H1 (cell line): Measurements from ENCODE around the gene CEP250. TPM values are rescaled to one million over a fixed set of nuclear protein-coding genes. Genes with fewer than 3 reads are reported as not detected.

Experiments
- CTCF ChIA-PET: fragments of 300-600 bp; sonication (Branson Sonifier 250); formaldehyde crosslinking; loops from one replicate; lab custom pipeline; 2021; ENCODE audit not compliant: partially characterized antibody; lab: Charles Lee
- POLR2A ChIA-PET: fragments of 300-600 bp; sonication (Branson Sonifier 250); formaldehyde crosslinking; loops from one replicate; lab custom pipeline; 2021; ENCODE audit warnings: inconsistent platforms; ENCODE audit not compliant: partially characterized antibody; lab: Charles Lee
- DNase-seq, 2 experiments: peaks; one replicate each; pipeline versions ENCODE4 v3.0.0 to v3.0.0-alpha.2; 2010 to 2022; ENCODE audit warnings: low spot score in 2 of 2, low read depth in 1 of 2, mixed read lengths in 1 of 2
- FAIRE-seq: peaks from 2 replicates; lab custom pipeline; 2011; peaks lifted over from hg19 to GRCh38; lab: Jason Lieb, UNC
- H2AFZ ChIP-seq: 2 replicates; pipeline ENCODE4 v1.8.1; 2012; ENCODE audit warnings: low read length, inconsistent platforms
- H2AK5ac ChIP-seq: 2 replicates; pipeline ENCODE4 v1.6.1; 2013; ENCODE audit warnings: low read depth, low read length
- H2BK120ac ChIP-seq: replicated peaks from 2 replicates; pipeline ENCODE3; 2013; ENCODE audit warnings: low read depth, low read length, inconsistent platforms
- H2BK12ac ChIP-seq: 2 replicates; pipeline ENCODE4 v1.6.1; 2013; ENCODE audit warnings: low read depth, low read length
- H2BK15ac ChIP-seq: 2 replicates; pipeline ENCODE4 v1.6.1; 2013; ENCODE audit warnings: low read length
- H2BK20ac ChIP-seq: 2 replicates; pipeline ENCODE4 v1.6.1; 2013; ENCODE audit warnings: low read length
- H2BK5ac ChIP-seq: 2 replicates; pipeline ENCODE4 v1.6.1; 2013; ENCODE audit warnings: low read depth, low read length
- H3K14ac ChIP-seq: 2 replicates; pipeline ENCODE4 v1.6.1; 2013; ENCODE audit warnings: inconsistent platforms; ENCODE audit not compliant: insufficient read length
- H3K18ac ChIP-seq: 2 replicates; pipeline ENCODE4 v1.6.1; 2013; ENCODE audit warnings: low read length; ENCODE audit errors: extremely low read depth
- H3K23ac ChIP-seq: 2 replicates; pipeline ENCODE4 v1.6.1; 2013; ENCODE audit warnings: inconsistent platforms; ENCODE audit not compliant: insufficient read length
- H3K23me2 ChIP-seq: 2 replicates; pipeline ENCODE4 v1.6.1; 2013; ENCODE audit warnings: low read depth, low read length
- H3K27ac ChIP-seq: 2 replicates; pipeline ENCODE4 v1.6.1; 2011; ENCODE audit warnings: low read depth, low read length, inconsistent platforms
- H3K27me3 ChIP-seq, 4 experiments: replicated peaks in 1 of 4; 1 replicate in 1 of 4; 2 replicates in 3 of 4; pipeline versions ENCODE4 v1.6.1 to v1.8.1; 2011 to 2013; ENCODE audit warnings: low read length in 3 of 4, mild to moderate bottlenecking in 3 of 4, inconsistent platforms in 2 of 4, mixed read lengths in 2 of 4, moderate library complexity in 1 of 4; ENCODE audit not compliant: control insufficient read depth in 3 of 4, insufficient read depth in 3 of 4; ENCODE audit errors: extremely low read depth in 1 of 4
- H3K36me3 ChIP-seq, 4 experiments: 2 replicates each; pipeline versions ENCODE4 v1.6.1 to v1.8.1; 2011 to 2013; ENCODE audit warnings: mild to moderate bottlenecking in 4 of 4, low read length in 3 of 4, moderate library complexity in 2 of 4, control low read depth in 1 of 4, inconsistent platforms in 1 of 4; ENCODE audit not compliant: insufficient read depth in 4 of 4, control insufficient read depth in 2 of 4
- H3K4ac ChIP-seq: replicated peaks from 2 replicates; pipeline ENCODE3; 2013; ENCODE audit warnings: low read length, low read depth, mixed read lengths, inconsistent platforms; ENCODE audit not compliant: insufficient read length
- H3K4me1 ChIP-seq, 4 experiments: replicated peaks in 1 of 4; 1 replicate in 1 of 4; 2 replicates in 3 of 4; pipeline versions ENCODE4 v1.6.1 to v1.8.1; 2011 to 2013; ENCODE audit warnings: low read length in 3 of 4, inconsistent platforms in 2 of 4, mixed read lengths in 1 of 4; ENCODE audit not compliant: insufficient read depth in 4 of 4, control insufficient read depth in 3 of 4
- H3K4me2 ChIP-seq, 2 experiments: 2 replicates each; pipeline versions ENCODE4 v1.6.1 to v1.8.1; 2011 to 2013; ENCODE audit warnings: low read depth in 2 of 2, low read length in 2 of 2, control low read depth in 1 of 2, inconsistent platforms in 1 of 2, mild to moderate bottlenecking in 1 of 2; ENCODE audit not compliant: insufficient read depth in 1 of 2
- H3K4me3 ChIP-seq, 4 experiments: fragments of 200-600, 300-600 bp in 1 of 4; sonication (generic), shearing (Covaris generic), sonication (Bioruptor Twin) in 1 of 4; 2 replicates each; pipeline versions ENCODE4 v1.5.1 to v1.8.1; 2011 to 2016; ENCODE audit warnings: low read length in 4 of 4, low read depth in 3 of 4, control low read depth in 2 of 4, inconsistent platforms in 2 of 4, mild to moderate bottlenecking in 2 of 4, mixed read lengths in 1 of 4, moderate library complexity in 1 of 4; ENCODE audit not compliant: insufficient read depth in 2 of 4; ENCODE audit errors: extremely low read depth in 1 of 4
- H3K56ac ChIP-seq: replicated peaks from 2 replicates; pipeline ENCODE3; 2013; ENCODE audit warnings: low read depth, mild to moderate bottlenecking, mixed read lengths, low read length, inconsistent platforms; ENCODE audit not compliant: insufficient read length
- H3K79me1 ChIP-seq: 2 replicates; pipeline ENCODE4 v1.6.1; 2013; ENCODE audit warnings: low read depth, low read length, control low read depth
- H3K79me2 ChIP-seq, 2 experiments: 2 replicates each; pipeline versions ENCODE4 v1.6.1 to v1.8.1; 2012 to 2013; ENCODE audit warnings: low read length in 2 of 2, mild to moderate bottlenecking in 2 of 2, inconsistent platforms in 1 of 2; ENCODE audit not compliant: insufficient read depth in 2 of 2, control insufficient read depth in 1 of 2
- H3K9ac ChIP-seq, 4 experiments: replicated peaks in 1 of 4; 1 replicate in 1 of 4; 2 replicates in 3 of 4; pipeline versions ENCODE4 v1.6.1 to v1.8.1; 2011 to 2013; ENCODE audit warnings: low read depth in 3 of 4, low read length in 3 of 4, control low read depth in 2 of 4, mild to moderate bottlenecking in 2 of 4, moderate library complexity in 2 of 4, inconsistent platforms in 1 of 4; ENCODE audit errors: extremely low read depth in 1 of 4
- H3K9me3 ChIP-seq, 2 experiments: 2 replicates each; pipeline versions ENCODE4 v1.6.1 to v1.8.1; 2012 to 2013; ENCODE audit warnings: mild to moderate bottlenecking in 2 of 2, moderate library complexity in 2 of 2, control low read depth in 1 of 2, inconsistent platforms in 1 of 2, low read depth in 1 of 2, low read length in 1 of 2, mixed read lengths in 1 of 2; ENCODE audit not compliant: insufficient read depth in 2 of 2
- H4K20me1 ChIP-seq, 2 experiments: replicated peaks in 1 of 2; 2 replicates each; pipeline versions ENCODE3 to v1.8.1; 2011 to 2013; ENCODE audit warnings: inconsistent platforms in 2 of 2, low read length in 2 of 2, mild to moderate bottlenecking in 1 of 2; ENCODE audit not compliant: insufficient read depth in 2 of 2, control insufficient read depth in 1 of 2
- H4K5ac ChIP-seq: 2 replicates; pipeline ENCODE4 v1.6.1; 2013; ENCODE audit warnings: low read length, low read depth, mixed read lengths, inconsistent platforms; ENCODE audit not compliant: insufficient read length
- H4K8ac ChIP-seq: 2 replicates; pipeline ENCODE4 v1.8.0; 2013; ENCODE audit warnings: mild to moderate bottlenecking, moderate library complexity, low read length, inconsistent platforms; ENCODE audit not compliant: insufficient read depth; ENCODE audit errors: extremely low read depth
- H4K91ac ChIP-seq: replicated peaks from 2 replicates; pipeline ENCODE3; 2013; ENCODE audit warnings: low read length, mixed read lengths, inconsistent platforms; ENCODE audit not compliant: insufficient read length
- FOSL1 ChIP-seq: IDR thresholded peaks from 2 replicates; pipeline ENCODE4 v1.6.1; 2011; ENCODE audit warnings: mild to moderate bottlenecking, low read depth, low read length, moderate library complexity; ENCODE audit not compliant: insufficient read depth
- JUND ChIP-seq: IDR thresholded peaks from 2 replicates; pipeline ENCODE4 v1.6.1; 2011; ENCODE audit warnings: mild to moderate bottlenecking, improper control_type of control experiment, low read length
- MAX ChIP-seq: IDR thresholded peaks from 2 replicates; pipeline ENCODE4 v1.6.1; 2012; ENCODE audit warnings: inconsistent platforms
- RAD21 ChIP-seq, 2 experiments: IDR thresholded peaks in 1 of 2; conservative IDR thresholded peaks in 1 of 2; 2 replicates each; pipeline ENCODE4 v1.6.1; 2011; ENCODE audit warnings: low read depth in 2 of 2, low read length in 2 of 2, improper control_type of control experiment in 1 of 2, inconsistent platforms in 1 of 2, mild to moderate bottlenecking in 1 of 2, moderate library complexity in 1 of 2
- SP4 ChIP-seq: IDR thresholded peaks from 2 replicates; pipeline ENCODE4 v1.6.1; 2012; ENCODE audit warnings: low read length, inconsistent platforms
- TAF1 ChIP-seq: IDR thresholded peaks from 2 replicates; pipeline ENCODE4 v1.6.1; 2011; ENCODE audit warnings: mild to moderate bottlenecking, low read depth, low read length
- USF2 ChIP-seq: IDR thresholded peaks from 2 replicates; pipeline ENCODE4 v1.6.1; 2011; ENCODE audit warnings: low read length, improper control_type of control experiment
- YY1 ChIP-seq: IDR thresholded peaks from 2 replicates; pipeline ENCODE4 v1.6.1; 2011; ENCODE audit warnings: low read depth, mild to moderate bottlenecking, low read length
- WGBS, 2 experiments: shearing (Covaris generic) in 1 of 2; methylation state at CpG; one replicate each; pipeline versions ENCODE4 v1.1.6 to v1.1.7; 2013 to 2015; ENCODE audit warnings: low lambda C conversion rate in 2 of 2, mixed read lengths in 2 of 2, inconsistent platforms in 1 of 2, low coverage in 1 of 2, missing lambda C conversion rate in 1 of 2; ENCODE audit not compliant: insufficient replicate concordance in 2 of 2, insufficient coverage in 1 of 2, insufficient read length in 1 of 2; ENCODE audit errors: extremely low coverage in 1 of 2, missing lambda C conversion rate in 1 of 2; 5-methylcytosine and 5-hydroxymethylcytosine counted together
- polyA plus RNA-seq, 7 experiments: library from polyadenylated mRNA; depleted of rRNA in 3 of 7; stranded (reverse) in 5 of 7; unstranded in 2 of 7; fragments of >200 nt in 5 of 7; fragments of 200-250 nt in 2 of 7; gene quantifications; 1 replicate in 5 of 7; 2 replicates in 1 of 7; 4 replicates in 1 of 7; pipeline versions ENCODE4 v1.2.1 to v1.2.3, GENCODE V29; 2011 to 2013; ENCODE audit warnings: missing spikeins in 2 of 7, mixed read lengths in 2 of 7
- total RNA-seq: library from RNA; stranded (reverse); fragmentation: NEBNext Ultra II Directional; extraction: Animal tissue kit (Norgen Biotek cat#: 25700); gene quantifications from 2 replicates; pipeline ENCODE4 v1.2.1, GENCODE V29; 2021

Gene CEP250
- total and polyA plus RNA-seq, 2 of the 8 experiments (the other 6 are each of a cell fraction or from before 2014, with no cell fraction given) = 2.6 to 33.7 TPM

GRCh38 chr20:35447082-35447789 lies 8.2 kb upstream of the CEP250 start:
- no peak overlapping the region for H3K27ac ChIP-seq
- no peak overlapping the region for H2BK20ac ChIP-seq
- H3K18ac ChIP-seq = no peak overlapping the region
- H4K8ac ChIP-seq = no peak overlapping the region
- H3K4ac ChIP-seq = no peak overlapping the region
- H3K9me3 ChIP-seq = no peaks in the 10 kb centered on the region
- no peak overlapping the region for H2BK5ac ChIP-seq
- no peak overlapping the region for H4K91ac ChIP-seq
- H3K79me1 ChIP-seq = no peaks in the 10 kb centered on the region
- H3K27me3 ChIP-seq = no peaks in the 10 kb centered on the region
- no peak overlapping the region for H3K23ac ChIP-seq
- H3K9ac ChIP-seq = no peak overlapping the region
- H2AFZ ChIP-seq = no peak overlapping the region
- H3K4me3 ChIP-seq = peak overlapping the region in 1 of 4 experiments; percentile 54; a peak in 3 of 8 replicates
- H3K14ac ChIP-seq = no peak overlapping the region
- CTCF ChIA-PET = interaction anchor here (0.6 to 6.2 kb wide), 25 partner anchors 10 to 352 kb away, joined by 3 to 78 read pairs (median 5); partner anchors contain the start of gene GDF5
- H3K79me2 ChIP-seq = no peaks in the 10 kb centered on the region
- peak overlapping the region; percentile 6 to 60; a peak in 2 of 4 replicates for H3K4me2 ChIP-seq
- WGBS, 2 experiments = 6% methylated on average over 11 of the region's 11 CpGs; no CpG with 5 or more reads in 1 of the 2 experiments
- H4K5ac ChIP-seq = no peak overlapping the region
- no peak for FAIRE-seq
- H2BK15ac ChIP-seq = no peak overlapping the region
- H4K20me1 ChIP-seq = no peaks in the 10 kb centered on the region
- no peak overlapping the region for H2BK12ac ChIP-seq
- peaks cover 0 to 3% (median 0%) of the 10 kb centered on the region in 4 experiments; a peak in 1 of 7 replicates for H3K4me1 ChIP-seq
- no peaks in the 10 kb centered on the region for H3K36me3 ChIP-seq
- peak; percentile 69 to 100 for DNase-seq
- H3K23me2 ChIP-seq = no peaks in the 10 kb centered on the region
- H3K56ac ChIP-seq = no peak overlapping the region
- POLR2A ChIA-PET = interaction anchor here (0.8 to 10.5 kb wide), 8 partner anchors 8 to 141 kb away, joined by 3 to 98 read pairs (median 5); partner anchors contain the start of genes CEP250 and GDF5
- no peak overlapping the region for H2BK120ac ChIP-seq
- H2AK5ac ChIP-seq = no peak overlapping the region
- TF ChIP-seq RAD21 (IDR thresholded peaks at IDR 0.05 in 1 of 2, conservative IDR thresholded peaks at IDR 0.05 in 1 of 2; ENCODE audit: low read depth in 2 of 2, low read length in 2 of 2) (peak; percentile 41 to 65), MAX (no peak), SP4 (no peak), FOSL1 (no peak), TAF1 (no peak), YY1 (no peak), JUND (no peak), USF2 (no peak)
